CD4-positive, alpha-beta T cell treated with Interferon gamma for 1 hour (primary cell): ENCODE results near the gene KRTAP5-5.
A peak's percentile ranks its signal among the peaks of the same experiment; 100 is the strongest.
"Not testable (repeated sequence)": the region's sequence is repeated elsewhere in the genome, so short reads cannot be mapped to it uniquely, and the experiment has no call there.

Experiments used
- DNase-seq: peaks from one replicate; pipeline ENCODE4 v3.0.0-alpha.2; 2020

Gene KRTAP5-5

GRCh38 chr11:1643146-1643690 is 13.6 kb downstream of the KRTAP5-5 start:
- DNase-seq = no peak

- no peak for DNase-seq
These were observed 15.2 kb downstream of the KRTAP5-5 start for GRCh38 chr11:1644601-1645356.

- no peak for DNase-seq
These were observed 15.8 kb downstream of the KRTAP5-5 start for GRCh38 chr11:1645357-1645821.

- not testable (repeated sequence) for DNase-seq
These were observed 17.0 kb downstream of the KRTAP5-5 start for GRCh38 chr11:1646540-1646939.

- no peak for DNase-seq
These were observed 18.5 kb downstream of the KRTAP5-5 start for GRCh38 chr11:1647901-1648652.

GRCh38 chr11:1648653-1649420 is 19.3 kb downstream of the KRTAP5-5 start:
- DNase-seq = no peak

- DNase-seq = no peak
These were observed 20.7 kb downstream of the KRTAP5-5 start for GRCh38 chr11:1650034-1650917.

- no peak for DNase-seq
These were observed 21.3 kb downstream of the KRTAP5-5 start for GRCh38 chr11:1650918-1651262.

GRCh38 chr11:1651411-1651980 is 21.9 kb downstream of the KRTAP5-5 start:
- DNase-seq = no peak

- no peak for DNase-seq
These were observed 22.5 kb downstream of the KRTAP5-5 start for GRCh38 chr11:1652026-1652425.

- DNase-seq = no peak
These were observed 22.8 kb downstream of the KRTAP5-5 start for GRCh38 chr11:1652442-1652770.

GRCh38 chr11:1652771-1653540 is 23.4 kb downstream of the KRTAP5-5 start:
- DNase-seq = peak; percentile 65

GRCh38 chr11:1653541-1654387 is 24.2 kb downstream of the KRTAP5-5 start:
- DNase-seq = no peak

- DNase-seq = no peak
These were observed 25.0 kb downstream of the KRTAP5-5 start for GRCh38 chr11:1654388-1655167.

- DNase-seq = no peak
These were observed 25.8 kb downstream of the KRTAP5-5 start for GRCh38 chr11:1655168-1656060.

- DNase-seq = no peak
These were observed 26.5 kb downstream of the KRTAP5-5 start for GRCh38 chr11:1656061-1656441.

GRCh38 chr11:1656670-1657069 is 27.1 kb downstream of the KRTAP5-5 start:
- DNase-seq = no peak

GRCh38 chr11:1659506-1659905 is 29.9 kb downstream of the KRTAP5-5 start:
- no peak for DNase-seq
